Measurements from ENCODE around the gene E2F6. TPM values are rescaled to one million over a fixed set of nuclear protein-coding genes. Genes with fewer than 3 reads are reported as not detected.
A peak's percentile ranks its signal among the peaks of the same experiment; 100 is the strongest.

Gene E2F6
- total and polyA plus RNA-seq, 2 experiments from 2014 or later = 13.8 to 23.1 TPM

- Histone ChIP-seq H3K4me3 (no peak overlapping the region), H3K36me3 (replicated peaks; ENCODE audit: insufficient read depth, low read depth) (no peaks in the 10 kb centered on the region), H3K27me3 (peaks cover 25% of the 10 kb centered on the region), H3K79me2 (peaks cover 12% of the 10 kb centered on the region), H3K27ac (peak overlapping the region; percentile 36), H3K9me3 (ENCODE audit: low read depth) (no peaks in the 10 kb centered on the region), H3K4me1 (ENCODE audit: insufficient read depth) (peaks cover 11% of the 10 kb centered on the region), H2AFZ (no peak overlapping the region), H4K20me1 (ENCODE audit: insufficient read depth, poor library complexity, severe bottlenecking) (no peaks in the 10 kb centered on the region), H3K4me2 (peak overlapping the region; percentile 96), H3K9me2 (replicated peaks; ENCODE audit: insufficient read depth) (no peaks in the 10 kb centered on the region)
- 75% methylated on average over 6 of the region's 6 CpGs for WGBS (ENCODE audit: low lambda C conversion rate, missing lambda C conversion rate)
- TF ChIP-seq EZH2 (IDR thresholded peaks at IDR 0.05; ENCODE audit: borderline replicate concordance) (no peak), EZH2phosphoT487 (IDR thresholded peaks at IDR 0.05; ENCODE audit: low read depth, severe bottlenecking, unreplicated experiment) (no peak), CTCF (IDR thresholded peaks at IDR 0.05; ENCODE audit: poor library complexity) (no peak)
- DNase-seq (ENCODE audit: low spot score) = no peak
These were observed 15.4 kb upstream of the E2F6 start for GRCh38 chr2:11481426-11481788.

GRCh38 chr2:11480859-11481258, 14.9 kb upstream of the E2F6 start:
- Histone ChIP-seq H3K27me3 (peaks cover 23% of the 10 kb centered on the region), H3K27ac (peak overlapping the region; percentile 36)

GRCh38 chr2:11480406-11480805, 14.4 kb upstream of the E2F6 start:
- TF ChIP-seq EZH2 (IDR thresholded peaks at IDR 0.05; ENCODE audit: borderline replicate concordance) (no peak), EZH2phosphoT487 (IDR thresholded peaks at IDR 0.05; ENCODE audit: low read depth, severe bottlenecking, unreplicated experiment) (no peak)
- peaks cover 19% of the 10 kb centered on the region for H3K27me3 ChIP-seq
- no peaks in the 10 kb centered on the region for H3K36me3 ChIP-seq (replicated peaks; ENCODE audit: insufficient read depth, low read depth)
- H3K9me3 ChIP-seq (ENCODE audit: low read depth) = no peaks in the 10 kb centered on the region
- DNase-seq (ENCODE audit: low spot score) = no peak
- no peak overlapping the region for H3K4me3 ChIP-seq
- WGBS (ENCODE audit: low lambda C conversion rate, missing lambda C conversion rate) = 61% methylated on average over 4 of the region's 4 CpGs
- no peaks in the 10 kb centered on the region for H3K9me2 ChIP-seq (replicated peaks; ENCODE audit: insufficient read depth)
- H2AFZ ChIP-seq = no peak overlapping the region
- H3K27ac ChIP-seq = peak overlapping the region; percentile 36
- H3K79me2 ChIP-seq = peaks cover 2% of the 10 kb centered on the region
- H3K4me1 ChIP-seq (ENCODE audit: insufficient read depth) = peaks cover 11% of the 10 kb centered on the region
- H3K4me2 ChIP-seq = peak overlapping the region; percentile 24
- H4K20me1 ChIP-seq (ENCODE audit: insufficient read depth, poor library complexity, severe bottlenecking) = no peaks in the 10 kb centered on the region

More at GRCh38 chr2:11480859-11481258, 14.9 kb upstream of the E2F6 start:
- no peaks in the 10 kb centered on the region for H3K9me3 ChIP-seq (ENCODE audit: low read depth)
- H3K79me2 ChIP-seq = peaks cover 7% of the 10 kb centered on the region
- no peak for DNase-seq (ENCODE audit: low spot score)
- TF ChIP-seq CTCF (IDR thresholded peaks at IDR 0.05; ENCODE audit: poor library complexity) (no peak), EZH2phosphoT487 (IDR thresholded peaks at IDR 0.05; ENCODE audit: low read depth, severe bottlenecking, unreplicated experiment) (no peak), EZH2 (IDR thresholded peaks at IDR 0.05; ENCODE audit: borderline replicate concordance) (no peak)
- H3K4me2 ChIP-seq = peak overlapping the region; percentile 24
- H3K9me2 ChIP-seq (replicated peaks; ENCODE audit: insufficient read depth) = no peaks in the 10 kb centered on the region
- 54% methylated on average over 7 of the region's 7 CpGs for WGBS (ENCODE audit: low lambda C conversion rate, missing lambda C conversion rate)
- peaks cover 11% of the 10 kb centered on the region for H3K4me1 ChIP-seq (ENCODE audit: insufficient read depth)
- H2AFZ ChIP-seq = no peak overlapping the region
- no peak overlapping the region for H3K4me3 ChIP-seq
- H3K36me3 ChIP-seq (replicated peaks; ENCODE audit: insufficient read depth, low read depth) = no peaks in the 10 kb centered on the region
- no peaks in the 10 kb centered on the region for H4K20me1 ChIP-seq (ENCODE audit: insufficient read depth, poor library complexity, severe bottlenecking)

- H3K4me2 ChIP-seq = no peak overlapping the region
- WGBS (ENCODE audit: low lambda C conversion rate, missing lambda C conversion rate) = 83% methylated on average over 12 of the region's 12 CpGs
- DNase-seq (ENCODE audit: low spot score) = no peak
These were observed 13.1 kb upstream of the E2F6 start for GRCh38 chr2:11478899-11479605.

More at GRCh38 chr2:11478899-11479605, 13.1 kb upstream of the E2F6 start:
- H3K9me2 ChIP-seq (replicated peaks; ENCODE audit: insufficient read depth) = no peaks in the 10 kb centered on the region
- TF ChIP-seq EZH2 (IDR thresholded peaks at IDR 0.05; ENCODE audit: borderline replicate concordance) (no peak), CTCF (IDR thresholded peaks at IDR 0.05; ENCODE audit: poor library complexity) (no peak), EZH2phosphoT487 (IDR thresholded peaks at IDR 0.05; ENCODE audit: low read depth, severe bottlenecking, unreplicated experiment) (no peak)
- no peak overlapping the region for H3K4me3 ChIP-seq
- no peak overlapping the region for H3K27ac ChIP-seq
- H4K20me1 ChIP-seq (ENCODE audit: insufficient read depth, poor library complexity, severe bottlenecking) = no peaks in the 10 kb centered on the region
- H3K79me2 ChIP-seq = no peaks in the 10 kb centered on the region
- peaks cover 21% of the 10 kb centered on the region for H3K27me3 ChIP-seq
- no peaks in the 10 kb centered on the region for H3K9me3 ChIP-seq (ENCODE audit: low read depth)
- no peak overlapping the region for H2AFZ ChIP-seq
- H3K36me3 ChIP-seq (replicated peaks; ENCODE audit: insufficient read depth, low read depth) = no peaks in the 10 kb centered on the region
- peaks cover 11% of the 10 kb centered on the region for H3K4me1 ChIP-seq (ENCODE audit: insufficient read depth)
